Measurements from ENCODE around the gene NKD1. TPM values are rescaled to one million over a fixed set of nuclear protein-coding genes. Genes with fewer than 3 reads are reported as not detected.

Gene NKD1
- total and polyA plus RNA-seq, 2 experiments from 2014 or later, result 0.86 to 1.4 TPM

DNA sequence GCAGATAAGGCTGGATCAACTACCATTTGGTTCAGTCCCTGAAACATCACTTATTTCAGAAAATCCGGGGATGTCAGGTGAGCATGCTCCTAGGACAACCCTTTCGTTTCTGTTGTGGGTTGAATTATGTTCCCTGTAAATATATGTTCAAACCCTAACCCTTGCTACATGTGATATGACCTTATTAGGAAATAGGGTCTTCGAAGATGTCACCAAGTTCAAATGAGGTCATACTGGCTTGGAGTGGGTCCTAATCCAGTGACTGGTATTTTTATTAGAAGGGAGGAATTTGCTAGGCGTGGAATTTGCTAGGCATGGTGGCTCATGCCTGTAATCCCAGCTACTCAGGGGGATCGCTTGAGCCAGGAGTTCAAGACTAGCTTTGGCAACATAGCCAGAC, 111.6 kb downstream of the NKD1 start:
- Histone ChIP-seq H3K4me1 (ENCODE audit: low read depth) (no peaks in the 10 kb centered on the region), H3K4me3 (no peak overlapping the region), H3K27me3 (no peaks in the 10 kb centered on the region), H3K27ac (no peak overlapping the region), H3K9me3 (ENCODE audit: low read depth) (no peaks in the 10 kb centered on the region), H3K36me3 (no peaks in the 10 kb centered on the region)
- TF ChIP-seq, protein P1, sequence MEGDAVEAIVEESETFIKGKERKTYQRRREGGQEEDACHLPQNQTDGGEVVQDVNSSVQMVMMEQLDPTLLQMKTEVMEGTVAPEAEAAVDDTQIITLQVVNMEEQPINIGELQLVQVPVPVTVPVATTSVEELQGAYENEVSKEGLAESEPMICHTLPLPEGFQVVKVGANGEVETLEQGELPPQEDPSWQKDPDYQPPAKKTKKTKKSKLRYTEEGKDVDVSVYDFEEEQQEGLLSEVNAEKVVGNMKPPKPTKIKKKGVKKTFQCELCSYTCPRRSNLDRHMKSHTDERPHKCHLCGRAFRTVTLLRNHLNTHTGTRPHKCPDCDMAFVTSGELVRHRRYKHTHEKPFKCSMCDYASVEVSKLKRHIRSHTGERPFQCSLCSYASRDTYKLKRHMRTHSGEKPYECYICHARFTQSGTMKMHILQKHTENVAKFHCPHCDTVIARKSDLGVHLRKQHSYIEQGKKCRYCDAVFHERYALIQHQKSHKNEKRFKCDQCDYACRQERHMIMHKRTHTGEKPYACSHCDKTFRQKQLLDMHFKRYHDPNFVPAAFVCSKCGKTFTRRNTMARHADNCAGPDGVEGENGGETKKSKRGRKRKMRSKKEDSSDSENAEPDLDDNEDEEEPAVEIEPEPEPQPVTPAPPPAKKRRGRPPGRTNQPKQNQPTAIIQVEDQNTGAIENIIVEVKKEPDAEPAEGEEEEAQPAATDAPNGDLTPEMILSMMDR (IDR thresholded peaks at IDR 0.05; ENCODE audit: low read depth, low read length), result no peak
- no peak for DNase-seq (ENCODE audit: low read depth in 1 of 2, low spot score in 1 of 2)

DNA sequence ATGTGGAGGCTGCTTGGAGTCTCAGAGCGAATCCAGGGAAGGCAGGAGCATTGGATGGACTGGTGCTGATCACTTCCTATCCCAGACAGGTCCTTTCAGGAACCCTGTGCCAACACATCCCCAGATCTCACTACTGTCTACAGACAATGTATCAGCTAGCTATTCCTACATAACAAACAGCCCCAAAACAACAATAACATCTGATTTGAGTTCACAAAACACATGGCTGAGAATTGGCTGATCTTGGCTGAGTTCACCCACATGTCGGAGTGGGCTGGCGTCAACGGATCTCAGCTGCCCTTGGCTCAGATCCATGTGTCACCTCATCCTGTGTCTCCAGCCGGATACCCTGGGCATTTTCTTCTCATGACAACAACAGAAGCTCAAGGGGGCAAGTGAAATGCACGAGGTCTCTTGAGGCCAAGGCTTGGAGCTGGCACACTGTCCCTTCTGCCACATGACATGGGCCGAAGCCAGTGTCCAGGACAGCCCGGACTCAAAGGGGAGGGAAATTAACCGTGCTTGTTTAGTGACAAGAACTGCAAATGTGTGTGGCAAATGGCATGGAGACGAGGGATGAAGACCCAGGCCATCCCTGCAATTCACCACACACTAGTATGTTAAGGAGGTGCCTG, 114.2 kb downstream of the NKD1 start:
- H3K27me3 ChIP-seq, result no peaks in the 10 kb centered on the region
- no peaks in the 10 kb centered on the region for H3K9me3 ChIP-seq (ENCODE audit: low read depth)
- no peak overlapping the region for H3K27ac ChIP-seq
- no peaks in the 10 kb centered on the region for H3K36me3 ChIP-seq
- no peak for DNase-seq (ENCODE audit: low read depth in 1 of 2, low spot score in 1 of 2)
- TF ChIP-seq, protein P1 (IDR thresholded peaks at IDR 0.05; ENCODE audit: low read depth, low read length), result no peak
- H3K4me1 ChIP-seq (ENCODE audit: low read depth), result no peaks in the 10 kb centered on the region
- H3K4me3 ChIP-seq, result no peak overlapping the region

DNA sequence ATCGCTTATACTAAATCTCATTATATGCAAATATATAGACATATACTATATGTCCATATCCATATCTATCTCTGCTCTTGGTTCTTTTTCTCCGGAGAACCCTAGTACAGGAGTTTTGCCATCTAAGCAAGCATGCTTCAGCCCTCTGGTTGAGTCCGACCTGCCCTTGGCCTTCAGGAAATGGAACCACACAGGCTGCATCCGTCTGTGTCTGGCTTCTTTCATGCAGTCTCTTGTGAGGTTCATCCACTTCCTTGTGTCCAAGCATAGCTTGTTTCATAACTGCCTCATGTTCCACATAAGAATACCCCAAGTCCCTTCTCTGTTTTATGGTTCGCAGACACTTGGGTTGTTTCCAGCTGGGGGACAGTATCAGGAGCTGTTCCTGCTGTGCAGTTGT, 116.1 kb downstream of the NKD1 start:
- DNase-seq (ENCODE audit: low read depth in 1 of 2, low spot score in 1 of 2), result no peak
- Histone ChIP-seq H3K36me3 (no peaks in the 10 kb centered on the region), H3K27me3 (no peaks in the 10 kb centered on the region), H3K9me3 (ENCODE audit: low read depth) (no peaks in the 10 kb centered on the region), H3K27ac (no peak overlapping the region), H3K4me3 (no peak overlapping the region), H3K4me1 (ENCODE audit: low read depth) (peaks cover 4% of the 10 kb centered on the region)
- TF ChIP-seq, protein P1 (IDR thresholded peaks at IDR 0.05; ENCODE audit: low read depth, low read length), result no peak

DNA sequence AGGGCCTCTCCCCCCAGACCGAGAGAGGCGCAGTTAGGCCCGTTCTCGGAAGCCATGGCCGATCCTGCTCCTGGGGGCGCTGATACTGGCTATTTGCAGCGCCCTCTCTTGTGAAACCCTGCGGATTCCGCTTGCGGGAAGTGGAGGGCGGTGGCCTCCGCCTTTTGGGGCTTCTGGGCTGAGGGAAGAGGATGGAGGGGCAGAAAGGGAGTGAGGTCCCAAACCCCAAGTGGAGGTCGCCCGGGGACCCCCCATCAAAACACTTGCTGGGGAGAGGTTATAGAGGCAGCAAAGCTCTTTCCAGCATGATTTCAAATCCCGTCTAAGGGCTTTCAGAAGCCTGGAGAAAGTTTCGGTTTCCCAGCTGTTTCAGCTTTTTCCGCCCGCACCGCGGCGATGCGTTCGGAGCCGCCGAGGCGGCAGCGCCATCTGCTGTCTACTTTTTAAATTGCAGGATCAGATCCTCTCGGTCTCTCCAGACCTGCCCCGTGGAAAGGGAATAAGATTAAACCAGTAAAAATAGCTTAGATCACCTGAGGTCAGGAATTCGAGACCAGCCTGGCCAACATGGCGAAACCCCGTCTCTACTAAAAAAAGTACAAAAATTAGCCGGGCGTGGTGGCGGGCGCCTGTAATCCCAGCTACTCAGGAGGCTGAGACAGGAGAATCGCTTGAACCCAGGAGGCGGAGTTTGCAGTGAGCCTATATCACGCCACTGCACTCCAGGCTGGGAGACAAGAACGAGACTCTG, 117.1 kb downstream of the NKD1 start:
- H3K27ac ChIP-seq, result no peak overlapping the region
- peak; percentile 79 to 83 for DNase-seq (ENCODE audit: low read depth in 1 of 2, low spot score in 1 of 2)
- H3K4me1 ChIP-seq (ENCODE audit: low read depth), result peaks cover 4% of the 10 kb centered on the region
- no peaks in the 10 kb centered on the region for H3K27me3 ChIP-seq
- TF ChIP-seq, protein P1 (IDR thresholded peaks at IDR 0.05; ENCODE audit: low read depth, low read length), result peak; percentile 74
- H3K36me3 ChIP-seq, result no peaks in the 10 kb centered on the region
- no peaks in the 10 kb centered on the region for H3K9me3 ChIP-seq (ENCODE audit: low read depth)
- no peak overlapping the region for H3K4me3 ChIP-seq

DNA sequence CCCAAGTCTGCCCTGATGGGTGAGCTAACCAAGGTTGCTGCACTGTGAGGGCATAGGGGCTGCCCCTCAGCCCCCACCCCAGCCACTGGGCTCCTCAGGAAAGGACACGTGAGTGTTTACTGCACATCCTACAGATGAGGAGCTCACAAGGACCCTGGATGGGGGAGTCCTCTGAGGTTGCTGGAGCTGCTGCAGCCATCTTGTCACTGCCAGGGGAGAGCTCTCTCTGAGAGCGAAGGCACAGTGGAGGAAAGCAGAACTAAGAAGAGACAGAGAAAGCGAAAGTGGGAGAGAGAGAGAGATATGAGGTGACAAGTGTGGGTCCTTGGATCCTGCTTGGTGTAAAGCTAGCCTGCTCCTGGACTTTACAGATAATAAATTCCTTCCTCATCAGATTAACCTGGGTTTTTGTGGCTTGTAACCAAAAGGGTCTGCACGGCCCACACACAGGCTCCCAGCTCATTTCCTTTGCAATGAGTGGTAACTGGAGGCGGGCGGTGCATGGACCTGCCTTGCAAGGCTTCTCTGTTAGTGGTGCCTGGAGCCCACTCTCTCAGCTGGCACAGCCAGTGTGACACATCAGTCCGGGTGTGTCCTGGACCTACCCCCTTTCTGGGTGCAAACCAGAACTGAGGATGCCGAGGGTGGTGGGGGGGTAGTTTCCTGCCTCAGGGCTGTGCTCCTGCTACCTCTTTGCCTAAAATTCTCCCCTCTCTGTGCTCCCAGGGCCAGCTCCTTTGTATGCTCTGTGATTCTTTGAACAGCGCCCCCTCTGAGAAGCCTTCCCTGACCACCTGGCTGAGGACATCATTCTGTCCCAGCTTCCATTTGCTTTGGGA, 118.7 kb downstream of the NKD1 start:
- Histone ChIP-seq H3K27ac (no peak overlapping the region), H3K9me3 (ENCODE audit: low read depth) (no peaks in the 10 kb centered on the region), H3K36me3 (no peaks in the 10 kb centered on the region), H3K27me3 (no peaks in the 10 kb centered on the region), H3K4me3 (no peak overlapping the region), H3K4me1 (ENCODE audit: low read depth) (peaks cover 4% of the 10 kb centered on the region)
- no peak for DNase-seq (ENCODE audit: low read depth in 1 of 2, low spot score in 1 of 2)
- TF ChIP-seq, protein P1 (IDR thresholded peaks at IDR 0.05; ENCODE audit: low read depth, low read length), result no peak
